ENCODE results near the gene MT1E.
"Not testable (repeated sequence)": the region's sequence is repeated elsewhere in the genome, so short reads cannot be mapped to it uniquely, and the experiment has no call there.

Gene MT1E

DNA sequence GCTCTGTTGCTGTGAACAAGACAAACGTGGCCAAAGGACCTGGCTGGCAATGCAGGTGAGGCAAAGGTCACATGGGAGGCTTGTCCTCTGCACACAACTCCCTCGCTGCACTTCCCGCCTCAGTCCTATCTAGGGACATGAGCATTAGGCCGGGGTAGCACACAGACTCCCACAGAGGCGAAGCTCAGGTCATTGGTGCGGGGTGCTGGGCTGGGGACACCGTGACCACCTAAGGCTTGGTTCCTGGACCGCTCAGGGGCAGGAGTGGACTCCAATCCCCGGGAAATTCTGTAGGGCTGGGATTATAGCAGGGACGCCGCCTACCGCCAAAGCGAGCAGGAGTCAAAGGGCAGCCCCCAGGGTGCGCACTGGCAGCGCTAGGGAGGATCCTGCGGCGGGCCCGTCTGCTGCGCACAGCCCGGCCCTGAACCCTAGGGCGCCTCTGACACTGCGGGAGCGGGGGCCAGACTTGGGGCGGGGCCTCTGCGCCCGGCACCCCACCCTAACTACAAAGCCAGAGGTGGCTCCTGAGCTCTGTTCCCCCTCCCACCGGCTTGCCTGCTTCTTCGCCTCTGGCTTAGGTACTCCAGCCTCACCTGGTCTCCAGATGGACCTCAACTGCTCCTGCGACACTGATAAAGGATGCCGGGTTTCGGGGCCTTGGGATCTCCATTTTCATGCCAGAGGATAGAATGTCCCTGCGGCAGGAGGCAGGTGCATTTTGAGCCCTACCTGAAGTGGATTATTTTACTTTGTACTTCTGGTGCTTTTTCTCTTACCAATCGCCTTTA, 22.3 kb downstream of the MT1E start:
- no peak for DNase-seq

DNA sequence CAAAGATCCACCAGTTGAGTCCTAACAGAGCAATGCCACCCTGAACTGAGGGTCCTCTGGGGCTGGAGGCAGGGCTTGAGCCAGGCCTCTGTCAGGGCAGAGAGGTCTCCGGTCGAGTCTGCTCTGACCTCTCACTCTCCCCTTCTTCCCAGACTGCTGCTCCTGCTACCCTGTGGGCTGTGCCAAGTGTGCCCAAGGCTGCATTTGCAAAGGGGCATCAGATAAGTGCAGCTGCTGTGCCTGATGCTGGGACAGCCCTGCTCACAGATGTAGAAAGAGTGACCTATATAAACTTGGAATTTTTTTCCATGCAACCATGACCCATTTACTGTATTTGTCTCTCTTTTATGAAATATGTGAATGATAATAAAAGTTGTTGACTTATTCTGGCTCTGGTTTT, 23.7 kb downstream of the MT1E start:
- DNase-seq, result no peak

GRCh38 chr16:56649820-56650219, 24.2 kb downstream of the MT1E start:
- no peak for DNase-seq

GRCh38 chr16:56651586-56651985, 26.0 kb downstream of the MT1E start, which contains the start of gene MT1B:
MT1B (plus strand) TSS chr16:56651886; CDS start chr16:56651954, 68 bp downstream.
- no peak for DNase-seq

DNA sequence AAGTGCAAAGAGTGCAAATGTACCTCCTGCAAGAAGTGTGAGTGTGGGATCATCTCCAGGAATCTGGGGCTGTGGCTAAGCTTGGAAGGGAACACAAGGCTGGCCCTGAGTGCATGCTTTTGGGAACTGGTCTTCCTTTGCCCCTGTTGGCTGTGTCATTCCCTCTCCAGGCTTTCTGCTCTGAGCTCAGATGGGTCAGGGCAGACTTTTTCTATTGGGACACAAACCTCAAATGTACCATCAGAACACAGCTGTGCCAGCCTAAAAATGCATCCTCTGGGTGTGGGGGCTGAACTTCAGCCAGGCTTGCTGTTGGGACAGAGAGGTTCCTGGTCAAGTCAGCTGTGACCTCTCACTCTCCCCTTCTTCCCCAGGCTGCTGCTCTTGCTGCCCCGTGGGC, 27.0 kb downstream of the MT1E start:
- no peak for DNase-seq

- no peak for DNase-seq
Observed at GRCh38 chr16:56653218-56653617, 27.6 kb downstream of the MT1E start.

DNA sequence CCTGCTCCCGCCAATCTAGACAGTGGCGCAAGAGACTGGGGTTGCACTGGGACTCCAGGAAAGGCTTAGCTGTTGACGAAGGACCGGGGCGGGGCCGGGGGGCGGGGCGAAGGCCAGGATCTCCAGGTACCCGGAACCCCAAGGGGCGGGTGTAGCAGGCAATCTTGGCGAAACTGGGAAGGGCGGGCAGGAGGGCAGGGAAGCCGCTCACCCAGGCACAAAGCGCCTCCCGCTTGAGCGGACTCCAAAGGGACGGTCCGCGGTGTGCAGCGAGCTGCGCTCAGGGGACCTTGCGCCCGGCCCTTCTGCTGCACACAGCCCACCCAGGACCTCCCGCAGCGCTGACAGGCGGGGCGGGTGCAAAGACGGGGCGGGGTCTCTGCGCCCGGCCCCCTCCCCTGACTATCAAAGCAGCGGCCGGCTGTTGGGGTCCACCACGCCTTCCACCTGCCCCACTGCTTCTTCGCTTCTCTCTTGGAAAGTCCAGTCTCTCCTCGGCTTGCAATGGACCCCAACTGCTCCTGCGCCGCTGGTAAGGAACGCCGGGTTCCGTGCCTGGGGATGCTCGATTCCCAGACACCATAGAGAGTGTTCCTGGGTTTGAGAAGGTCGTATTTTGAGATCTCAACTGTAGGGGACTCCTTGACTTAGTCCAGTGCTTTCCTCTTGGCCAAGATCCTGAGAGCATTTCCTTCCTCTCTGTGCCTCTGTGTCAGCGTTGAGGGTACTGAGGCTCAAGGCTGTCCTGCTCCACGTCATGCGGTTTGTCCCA, 32.2 kb downstream of the MT1E start, which contains the start of gene MT1F:
Gene MT1F (plus strand): TSS at position 405 of the 772 bp plus-strand sequence. CDS start 100 bp downstream, at position 505.
- peak; percentile 74 for DNase-seq

DNA sequence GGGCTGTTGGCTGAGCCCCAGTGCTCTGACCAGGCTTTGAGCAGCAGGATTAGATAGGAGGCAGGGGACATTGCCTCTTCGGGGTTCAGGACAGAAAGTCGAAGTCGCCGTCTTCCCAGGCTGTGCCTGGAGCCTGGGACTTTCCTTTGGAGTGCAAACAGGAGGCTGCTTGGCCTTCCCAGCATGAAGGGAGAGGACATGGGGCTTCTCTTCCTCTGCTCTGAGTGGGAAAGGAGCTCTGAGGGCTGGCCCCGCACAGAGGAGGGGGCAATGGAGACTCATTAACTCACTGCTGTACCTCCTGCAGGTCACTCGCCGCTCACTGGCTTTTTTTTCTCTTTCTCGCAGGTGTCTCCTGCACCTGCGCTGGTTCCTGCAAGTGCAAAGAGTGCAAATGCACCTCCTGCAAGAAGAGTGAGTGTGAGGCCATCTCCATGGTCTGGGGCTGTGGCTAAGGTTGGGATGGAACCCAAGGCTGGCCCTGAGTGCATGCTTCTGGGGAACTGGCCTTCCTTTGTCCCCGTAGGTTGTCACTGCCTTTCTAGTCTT, 32.8 kb downstream of the MT1E start:
- no peak for DNase-seq

DNA sequence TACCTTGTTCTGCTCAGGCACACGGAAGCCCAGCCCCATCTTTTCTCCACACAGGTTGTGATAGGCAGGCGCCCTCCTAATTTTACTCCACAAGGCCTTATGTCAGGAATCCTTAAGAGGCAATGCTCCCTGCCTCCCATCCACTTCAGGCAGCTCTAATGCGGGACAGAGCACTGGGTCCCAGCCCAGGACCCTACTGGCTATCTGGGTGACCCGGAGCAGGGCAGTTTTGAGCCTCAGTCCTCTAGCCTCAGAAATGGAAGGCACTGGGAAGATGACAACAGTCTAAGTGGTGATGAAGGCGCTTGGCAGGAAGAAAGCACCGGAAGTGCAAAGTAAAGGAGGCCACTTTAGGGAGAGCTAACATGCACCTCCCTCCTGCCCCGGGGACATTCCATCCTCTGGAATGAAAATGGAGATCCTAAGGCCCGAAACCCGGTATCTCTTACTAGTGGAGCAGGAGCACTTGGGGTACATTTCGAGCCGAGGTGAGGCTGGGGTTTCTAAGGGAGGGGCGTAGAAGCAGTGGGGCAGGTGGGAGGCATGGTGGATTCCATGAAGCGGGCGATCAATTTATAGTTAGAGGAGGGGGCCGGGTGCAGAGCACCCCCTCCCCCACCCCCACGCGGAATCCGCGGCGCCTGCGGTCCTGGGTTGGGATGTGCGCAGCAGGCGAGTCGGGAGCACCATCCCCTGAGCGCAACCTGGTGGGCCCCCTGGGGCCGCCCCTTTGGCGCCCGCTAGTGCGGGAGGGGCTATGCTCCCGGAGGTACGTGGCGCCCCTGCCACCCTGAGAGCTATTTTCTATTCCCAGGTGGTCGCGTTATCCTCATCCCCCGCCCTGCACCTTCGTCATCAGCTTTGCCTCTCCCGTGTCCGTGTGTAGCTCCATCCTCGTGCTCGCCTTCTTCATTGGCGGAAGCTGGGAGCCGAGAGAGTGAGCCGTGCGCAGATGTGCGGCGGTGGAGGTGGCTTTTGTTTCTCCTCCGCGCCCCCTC, 37.1 kb downstream of the MT1E start:
- peak; percentile 50 for DNase-seq

- no peak for DNase-seq
Observed at GRCh38 chr16:56664506-56664905, 38.9 kb downstream of the MT1E start.

GRCh38 chr16:56665286-56666261, 40.0 kb downstream of the MT1E start:
- not testable (repeated sequence) for DNase-seq

GRCh38 chr16:56667581-56668571, 42.3 kb downstream of the MT1E start, which contains the start of gene MT1G:
MT1G (minus strand) TSS chr16:56668065; CDS start chr16:56667993, 72 bp downstream.
- DNase-seq, result peak; percentile 46

DNA sequence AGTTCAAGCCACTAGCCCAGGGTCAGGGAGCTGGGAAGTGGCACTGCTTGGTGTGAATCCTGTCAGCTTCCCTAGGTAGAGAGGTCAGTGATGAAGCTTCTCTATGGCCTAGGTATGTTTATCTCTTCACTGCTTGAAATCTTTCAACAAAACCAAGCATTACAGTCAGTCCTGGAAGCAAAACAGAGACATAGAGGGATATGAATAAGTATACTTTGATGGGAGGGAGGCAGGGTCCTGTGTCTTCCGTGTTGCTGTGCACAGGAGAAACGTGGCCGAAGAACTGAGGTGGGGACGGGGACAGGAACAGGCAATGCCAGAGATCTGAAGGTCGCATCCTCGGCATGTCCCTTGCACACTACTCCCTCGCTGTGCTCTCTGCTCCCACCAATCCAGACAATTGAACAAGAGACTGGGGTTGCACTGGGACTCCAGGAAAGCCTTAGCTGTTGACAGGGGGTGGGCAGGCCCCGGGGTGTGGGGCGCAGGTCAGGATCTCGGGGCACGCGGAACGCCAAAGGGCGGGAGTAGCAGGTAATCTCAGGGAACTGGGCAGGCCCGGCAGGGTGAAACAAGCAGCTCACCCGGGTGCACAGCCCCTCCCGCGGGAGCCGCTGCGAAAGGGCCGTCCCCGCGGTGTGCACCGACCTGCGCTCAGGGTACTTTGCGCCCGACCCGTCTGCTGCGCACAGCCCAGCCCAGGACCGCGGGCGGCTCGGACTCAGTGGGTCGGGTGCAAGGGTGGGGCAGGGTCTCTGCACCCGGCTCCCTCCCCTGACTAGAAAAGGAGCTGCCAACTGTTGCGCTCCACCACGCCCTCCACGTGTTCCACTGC, 43.6 kb downstream of the MT1E start, which contains the start of gene MT1H:
Gene MT1H (plus strand): TSS at position 810 of the 835 bp plus-strand sequence. CDS start 71 bp downstream, outside the sequence.
- peak; percentile 43 for DNase-seq

- no peak for DNase-seq
Observed at GRCh38 chr16:56669840-56670619, 44.4 kb downstream of the MT1E start.

DNA sequence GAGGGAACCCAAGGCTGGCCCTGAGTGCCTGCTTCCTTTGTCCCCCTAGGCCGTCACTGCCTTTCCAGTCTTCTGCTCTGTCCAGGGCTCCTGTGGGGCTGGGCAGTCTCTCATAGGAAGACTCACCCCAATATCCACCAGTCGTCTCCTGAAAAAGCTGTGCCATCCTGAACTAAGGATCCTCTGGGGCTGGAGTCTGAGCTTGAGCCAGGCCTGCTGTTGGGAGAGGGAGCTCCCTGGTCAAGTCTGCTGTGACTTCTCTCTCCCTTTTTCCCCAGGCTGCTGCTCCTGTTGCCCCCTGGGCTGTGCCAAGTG, 45.0 kb downstream of the MT1E start:
- no peak for DNase-seq

GRCh38 chr16:56671691-56672090, 46.1 kb downstream of the MT1E start:
- not testable (repeated sequence) for DNase-seq

DNA sequence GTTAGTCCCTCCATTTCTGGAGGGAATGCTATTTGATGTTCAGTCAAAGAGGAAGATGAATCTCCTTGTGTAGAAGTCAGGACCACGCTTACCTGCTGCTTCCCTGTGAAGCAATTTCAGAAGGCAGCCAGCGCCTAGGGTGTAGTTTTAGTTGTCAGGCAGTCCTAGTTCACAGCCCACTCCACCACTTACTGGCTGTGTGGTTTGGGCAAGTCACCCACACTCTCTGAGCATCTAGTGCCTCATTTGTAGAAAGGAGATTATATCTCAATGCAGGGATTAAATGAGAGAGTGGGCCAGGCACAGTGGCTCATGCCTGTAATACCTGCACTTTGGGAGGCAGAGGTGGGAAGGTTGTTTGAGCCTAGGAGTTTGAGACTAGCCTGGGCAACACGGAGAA, 46.6 kb downstream of the MT1E start:
- not testable (repeated sequence) for DNase-seq

Data from stimulated activated CD4-positive, alpha-beta T cell treated with anti-CD3 and anti-CD28 coated beads, Interleukin-4, amount 100 ng/mL, for 1 hour (primary cell).